PC-3 (cell line): ENCODE data around the gene GFOD2. TPM values are rescaled to one million over a fixed set of nuclear protein-coding genes. Genes with fewer than 3 reads are reported as not detected.

Experiments
- ATAC-seq: fragments of 200-7000 bp; cut with Tn5 transposase; 2 replicates; pipeline ENCODE4 v1.9.1; 2020; ENCODE audit warnings: mild to moderate bottlenecking, moderate library complexity
- BruUV-seq: library from RNA; stranded (reverse); fragments of 400-500 nt; replicated peaks from 2 replicates; lab custom pipeline; 2021; lab: Mats Ljungman, UMichigan
- CTCF ChIA-PET: fragments of 300-600 bp; sonication (Branson Sonifier 250); formaldehyde crosslinking; loops from one replicate; lab custom pipeline; 2022; ENCODE audit warnings: antibody characterized with exemption; lab: Charles Lee
- POLR2A ChIA-PET: fragments of 300-600 bp; sonication (Branson Sonifier 250); formaldehyde crosslinking; loops from one replicate; lab custom pipeline; 2022; ENCODE audit warnings: antibody characterized with exemption; ENCODE audit not compliant: unreplicated experiment; lab: Charles Lee
- DNase-seq: peaks from one replicate; pipeline ENCODE4 v3.0.0-alpha.2; 2015
- H2AFZ ChIP-seq: fragments of 300-600 bp; sonication (generic); 2 replicates; pipeline ENCODE4 v1.6.0; 2016; ENCODE audit warnings: antibody characterized with exemption, low read length
- H3F3A ChIP-seq: fragments of 300-600 bp; sonication (generic); one replicate; pipeline ENCODE4 v1.6.0; 2017; ENCODE audit warnings: antibody characterized with exemption, low read length, control low read depth, mild to moderate bottlenecking; ENCODE audit not compliant: unreplicated experiment
- H3K27ac ChIP-seq: fragments of 300-600 bp; sonication (generic); 2 replicates; pipeline ENCODE4 v1.5.1; 2016; ENCODE audit warnings: mild to moderate bottlenecking, low read length
- H3K27me3 ChIP-seq: fragments of 300-600 bp; sonication (generic); 2 replicates; pipeline ENCODE4 v1.6.1; 2016; ENCODE audit warnings: low read length, mixed read lengths
- H3K36me3 ChIP-seq: fragments of 300-600 bp; sonication (generic); 2 replicates; pipeline ENCODE4 v1.6.1; 2016; ENCODE audit warnings: low read depth, mixed run types, low read length, mixed read lengths
- H3K4me1 ChIP-seq: fragments of 300-600 bp; sonication (generic); 2 replicates; pipeline ENCODE4 v1.5.1; 2016; ENCODE audit warnings: low read length; ENCODE audit not compliant: insufficient read depth
- H3K4me2 ChIP-seq: fragments of 300-600 bp; sonication (generic); 2 replicates; pipeline ENCODE4 v1.6.0; 2016; ENCODE audit warnings: low read length
- H3K4me3 ChIP-seq: fragments of 300-600 bp; sonication (generic); 2 replicates; pipeline ENCODE4 v1.5.1; 2016; ENCODE audit warnings: mild to moderate bottlenecking, low read length, mixed read lengths
- H3K79me2 ChIP-seq: fragments of 300-600 bp; sonication (generic); 2 replicates; pipeline ENCODE4 v1.6.1; 2017; ENCODE audit warnings: low read length, mixed read lengths
- H3K9ac ChIP-seq: fragments of 300-600 bp; sonication (generic); 2 replicates; pipeline ENCODE4 v1.6.0; 2016; ENCODE audit warnings: mild to moderate bottlenecking, low read length
- H3K9me2 ChIP-seq: fragments of 300-600 bp; sonication (generic); replicated peaks from 2 replicates; pipeline ENCODE4 v1.6.1; 2016; ENCODE audit warnings: mixed run types, low read length, mixed read lengths
- H3K9me3 ChIP-seq: fragments of 300-600 bp; sonication (generic); 2 replicates; pipeline ENCODE4 v1.6.1; 2016; ENCODE audit warnings: low read length, mixed read lengths
- H4K20me1 ChIP-seq: fragments of 300-600 bp; sonication (generic); 2 replicates; pipeline ENCODE4 v1.6.1; 2016; ENCODE audit warnings: low read length, mixed read lengths
- EZH2 ChIP-seq: fragments of 300-600 bp; sonication (generic); IDR thresholded peaks from one replicate; pipeline ENCODE4 v1.6.1; 2017; ENCODE audit warnings: antibody characterized with exemption, mild to moderate bottlenecking, low read length; ENCODE audit not compliant: unreplicated experiment
- EZH2phosphoT487 ChIP-seq: fragments of 300-600 bp; sonication (generic); IDR thresholded peaks from 2 replicates; pipeline ENCODE4 v1.6.1; 2018; ENCODE audit warnings: mild to moderate bottlenecking, antibody characterized with exemption, low read length, borderline replicate concordance
- intact Hi-C: fragments of 100-400 bp; cut with micrococcal nuclease; formaldehyde crosslinking; loops from 2 replicates; pipeline ENCODE4 v1.9.0; 2023
- total RNA-seq: library from RNA; depleted of rRNA; stranded (reverse); fragments of >200 nt; gene quantifications from 2 replicates; pipeline ENCODE4 v1.2.3, GENCODE V29; 2014
- TF ChIP-seq, protein P1 (sequence below): fragments of 300-600 bp; sonication (generic); conservative IDR thresholded peaks from 2 replicates; pipeline ENCODE4 v1.5.1; 2017; ENCODE audit warnings: antibody characterized with exemption, low read depth, mild to moderate bottlenecking, low read length

The GFOD2 gene
- total RNA-seq, 1 experiment from 2014 or later = 21.8 TPM

DNA sequence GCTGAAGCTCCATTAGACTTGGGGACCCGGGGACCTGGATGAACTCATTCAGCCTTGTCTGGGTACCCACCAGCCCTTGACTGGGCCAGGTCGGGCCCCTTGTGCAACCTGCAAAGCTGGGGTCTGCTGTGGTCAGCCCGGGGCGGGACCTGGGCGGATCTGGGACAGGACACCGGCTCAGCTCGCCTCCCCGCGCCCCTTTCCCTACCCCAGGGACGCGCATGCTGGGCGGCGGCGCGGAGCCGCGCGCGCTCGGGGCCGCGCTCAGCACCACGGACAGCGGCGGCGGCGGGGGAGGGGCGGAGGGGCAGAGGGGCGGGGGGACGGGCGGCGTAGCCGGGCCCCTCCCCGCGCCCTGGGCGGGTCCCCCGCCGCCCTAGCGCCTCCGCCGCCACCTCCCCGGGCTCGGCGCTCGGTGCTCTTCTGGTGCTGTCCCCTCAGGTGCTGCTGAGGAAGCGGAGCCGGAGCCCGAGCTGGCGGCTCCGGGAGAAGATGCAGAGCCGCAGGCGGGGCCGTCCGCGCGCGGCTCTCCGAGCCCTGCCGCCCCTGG lies 66.5 kb downstream of the GFOD2 start:
- no peaks in the 10 kb centered on the region for H3K9me2 ChIP-seq
- no peaks in the 10 kb centered on the region for H4K20me1 ChIP-seq
- TF ChIP-seq, protein P1, sequence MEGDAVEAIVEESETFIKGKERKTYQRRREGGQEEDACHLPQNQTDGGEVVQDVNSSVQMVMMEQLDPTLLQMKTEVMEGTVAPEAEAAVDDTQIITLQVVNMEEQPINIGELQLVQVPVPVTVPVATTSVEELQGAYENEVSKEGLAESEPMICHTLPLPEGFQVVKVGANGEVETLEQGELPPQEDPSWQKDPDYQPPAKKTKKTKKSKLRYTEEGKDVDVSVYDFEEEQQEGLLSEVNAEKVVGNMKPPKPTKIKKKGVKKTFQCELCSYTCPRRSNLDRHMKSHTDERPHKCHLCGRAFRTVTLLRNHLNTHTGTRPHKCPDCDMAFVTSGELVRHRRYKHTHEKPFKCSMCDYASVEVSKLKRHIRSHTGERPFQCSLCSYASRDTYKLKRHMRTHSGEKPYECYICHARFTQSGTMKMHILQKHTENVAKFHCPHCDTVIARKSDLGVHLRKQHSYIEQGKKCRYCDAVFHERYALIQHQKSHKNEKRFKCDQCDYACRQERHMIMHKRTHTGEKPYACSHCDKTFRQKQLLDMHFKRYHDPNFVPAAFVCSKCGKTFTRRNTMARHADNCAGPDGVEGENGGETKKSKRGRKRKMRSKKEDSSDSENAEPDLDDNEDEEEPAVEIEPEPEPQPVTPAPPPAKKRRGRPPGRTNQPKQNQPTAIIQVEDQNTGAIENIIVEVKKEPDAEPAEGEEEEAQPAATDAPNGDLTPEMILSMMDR = no peak
- TF ChIP-seq EZH2phosphoT487 (no peak), EZH2 (no peak)
- H3K4me1 ChIP-seq = no peaks in the 10 kb centered on the region; the same call in 1 of the 2 replicates
- POLR2A ChIA-PET = no interaction called here
- peak overlapping the region; percentile 91; the same call in 1 of the 2 replicates for H3K4me2 ChIP-seq
- H3F3A ChIP-seq = no peaks in the 10 kb centered on the region
- no peaks in the 10 kb centered on the region for H3K9me3 ChIP-seq
- H3K79me2 ChIP-seq = no peaks in the 10 kb centered on the region
- CTCF ChIA-PET = interaction anchor here (0.6 kb wide), 1 partner anchor 90 kb away, joined by 3 read pairs; the partner anchor contains the start of gene CTCF
- no TSS peak for BruUV-seq
- no peak overlapping the region for H3K9ac ChIP-seq
- no peaks in the 10 kb centered on the region for H3K36me3 ChIP-seq
- H2AFZ ChIP-seq = no peak overlapping the region
- peak overlapping the region; percentile 68; the same call in 1 of the 2 replicates for H3K4me3 ChIP-seq
- intact Hi-C loops = no loop called here
- no peaks in the 10 kb centered on the region for H3K27me3 ChIP-seq
- DNase-seq (peak; percentile 37), ATAC-seq (peak; percentile 69)
- no peak overlapping the region for H3K27ac ChIP-seq

DNA sequence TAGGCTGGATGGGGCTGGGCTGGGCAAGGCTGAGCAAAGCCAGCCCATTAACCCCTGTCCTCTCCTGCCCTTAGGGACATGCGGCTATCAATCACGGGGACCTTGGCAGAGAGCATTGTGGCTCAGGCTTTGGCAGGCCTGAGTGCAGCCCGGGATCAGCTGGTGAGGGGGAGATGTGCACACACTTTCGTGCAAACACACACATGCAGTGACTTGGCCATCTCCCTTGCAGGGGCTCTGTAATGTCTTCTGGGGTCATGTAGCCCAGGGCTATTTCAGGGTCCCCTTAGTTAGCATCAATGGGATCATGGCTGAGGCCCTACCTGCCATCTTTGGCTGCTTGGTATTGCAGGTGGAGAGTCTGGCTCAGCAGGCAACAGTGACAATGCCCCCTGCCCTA lies 67.3 kb downstream of the GFOD2 start:
- CTCF ChIA-PET = no interaction called here
- intact Hi-C loops = no loop called here
- no TSS peak for BruUV-seq

DNA sequence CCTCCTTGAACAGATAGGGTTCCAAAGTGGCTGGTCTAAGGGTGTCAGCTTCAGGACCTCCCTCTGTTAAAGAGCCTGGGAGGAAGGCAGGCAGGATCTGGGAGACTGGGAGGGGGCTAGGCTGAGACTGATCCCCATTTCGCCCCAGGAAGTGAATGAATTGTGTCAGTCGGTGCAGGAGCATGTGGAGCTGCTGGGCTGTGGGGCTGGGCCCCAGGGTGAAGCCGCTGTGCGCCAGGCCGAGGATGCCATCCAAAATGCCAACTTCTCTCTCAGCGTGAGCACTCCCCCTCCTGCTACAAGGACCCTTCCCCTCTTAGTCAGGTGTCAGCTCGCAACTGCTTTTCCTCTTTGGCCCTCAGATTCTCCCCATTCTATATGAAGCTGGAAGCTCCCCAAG lies 68.1 kb downstream of the GFOD2 start:
- DNase-seq (no peak), ATAC-seq (no peak)
- intact Hi-C loops = no loop called here
- H3K9me2 ChIP-seq = no peaks in the 10 kb centered on the region
- TF ChIP-seq EZH2phosphoT487 = no peak
- TF ChIP-seq, protein P1 = no peak
- TF ChIP-seq EZH2 = no peak
- no peak overlapping the region for H3K27ac ChIP-seq
- no peak overlapping the region for H2AFZ ChIP-seq
- H3K4me2 ChIP-seq = no peak overlapping the region
- ChIA-PET POLR2A (no interaction called here), CTCF (no interaction called here)
- H3K9me3 ChIP-seq = no peaks in the 10 kb centered on the region
- H3K4me1 ChIP-seq = no peaks in the 10 kb centered on the region; the same call in 1 of the 2 replicates
- no peak overlapping the region for H3K9ac ChIP-seq
- no peaks in the 10 kb centered on the region for H4K20me1 ChIP-seq
- BruUV-seq = no TSS peak
- H3K79me2 ChIP-seq = no peaks in the 10 kb centered on the region
- H3K36me3 ChIP-seq = no peaks in the 10 kb centered on the region
- no peaks in the 10 kb centered on the region for H3F3A ChIP-seq
- no peaks in the 10 kb centered on the region for H3K27me3 ChIP-seq
- no peak overlapping the region for H3K4me3 ChIP-seq

More for the DNA sequence above, 67.3 kb downstream of the GFOD2 start:
- no peak overlapping the region for H3K27ac ChIP-seq
- H3K36me3 ChIP-seq = no peaks in the 10 kb centered on the region
- no peaks in the 10 kb centered on the region for H3F3A ChIP-seq
- no peak overlapping the region for H3K9ac ChIP-seq
- TF ChIP-seq EZH2 = no peak
- no peak for TF ChIP-seq EZH2phosphoT487
- TF ChIP-seq, protein P1 = no peak
- DNase-seq (no peak), ATAC-seq (no peak)
- no peaks in the 10 kb centered on the region for H3K27me3 ChIP-seq
- POLR2A ChIA-PET = no interaction called here
- H3K4me2 ChIP-seq = no peak overlapping the region
- no peaks in the 10 kb centered on the region for H3K9me2 ChIP-seq
- H4K20me1 ChIP-seq = no peaks in the 10 kb centered on the region
- H3K4me3 ChIP-seq = no peak overlapping the region
- H2AFZ ChIP-seq = no peak overlapping the region
- H3K4me1 ChIP-seq = no peaks in the 10 kb centered on the region; the same call in 1 of the 2 replicates
- H3K9me3 ChIP-seq = no peaks in the 10 kb centered on the region
- no peaks in the 10 kb centered on the region for H3K79me2 ChIP-seq
